CD1c-positive myeloid dendritic cell (primary cell): ENCODE data around the gene RC3H1.
A peak's percentile ranks its signal among the peaks of the same experiment; 100 is the strongest.
"Not testable (repeated sequence)": the region's sequence is repeated elsewhere in the genome, so short reads cannot be mapped to it uniquely, and the experiment has no call there.

ENCODE experiments used
- DNase-seq: peaks from one replicate; pipeline ENCODE4 v3.0.0-alpha.2; 2016; ENCODE audit errors: extremely low spot score

Gene RC3H1

DNA sequence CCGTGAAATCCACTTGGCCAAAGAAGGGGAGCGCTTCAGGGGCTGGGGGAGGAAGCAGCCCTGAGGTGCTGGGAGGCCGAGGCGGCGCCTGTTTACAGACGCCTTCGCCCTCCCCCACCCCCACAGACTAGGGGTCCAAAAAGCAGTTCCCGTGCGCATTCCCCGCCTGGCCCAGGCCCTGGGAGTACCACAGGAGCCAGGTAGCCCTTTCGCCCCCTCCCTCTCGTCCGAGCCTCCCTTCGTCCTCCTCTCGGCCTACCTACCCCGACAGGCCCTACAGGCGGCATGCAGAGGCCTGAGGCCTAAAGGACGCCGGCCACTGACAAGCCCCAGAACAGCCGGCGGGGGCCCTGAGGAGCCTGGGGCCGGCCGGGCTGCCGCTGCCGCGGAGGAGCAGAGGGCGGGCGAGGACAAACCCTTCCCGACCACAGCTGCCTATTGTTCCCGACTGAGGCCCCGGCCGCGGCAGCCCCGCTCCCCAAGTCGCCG lies 522 bp downstream of the RC3H1 start:
- DNase-seq: peak; percentile 25

DNA sequence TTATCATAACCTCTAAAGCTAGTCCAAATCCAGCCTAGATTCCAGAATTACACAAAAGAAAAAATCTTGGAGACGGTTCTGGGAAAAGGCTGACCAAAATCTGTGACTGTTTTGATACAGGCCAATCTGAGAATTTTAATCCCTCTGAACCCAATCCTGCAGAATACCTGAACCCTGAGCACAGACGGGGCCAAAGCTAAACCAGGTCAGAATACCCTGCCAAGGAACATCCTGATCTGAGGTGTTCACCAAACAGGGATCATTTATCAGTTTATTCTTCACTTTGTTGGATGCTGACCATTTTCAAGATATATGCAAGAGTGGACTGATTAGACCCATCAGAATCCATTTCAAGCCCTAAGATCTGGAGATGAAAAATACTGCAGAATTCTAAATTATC lies 3.6 kb downstream of the RC3H1 start:
- no peak for DNase-seq

- DNase-seq: no peak
These were observed 4.8 kb downstream of the RC3H1 start for GRCh38 chr1:174017231-174017970.

- DNase-seq: no peak
These were observed 8.2 kb downstream of the RC3H1 start for GRCh38 chr1:174013864-174014418.

DNA sequence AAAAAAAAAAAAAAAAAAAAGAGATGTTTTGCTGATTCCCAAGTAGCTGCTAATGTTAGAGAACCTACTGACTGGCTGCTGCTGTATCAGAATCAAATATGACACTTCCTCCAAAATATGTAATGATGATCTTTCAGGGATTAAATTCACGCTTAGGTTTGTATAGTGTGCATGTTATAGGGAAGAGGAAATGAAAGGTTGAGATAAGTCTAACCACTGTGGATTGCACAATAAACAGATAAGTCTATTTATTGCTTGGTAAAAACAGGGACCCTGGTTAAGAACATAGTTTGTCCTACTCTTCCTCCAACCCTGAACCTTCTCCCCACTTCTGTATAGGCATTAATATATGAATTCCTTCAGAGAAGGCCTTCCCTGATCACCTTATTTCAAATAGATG lies 13.2 kb downstream of the RC3H1 start:
- peak; percentile 72 for DNase-seq

DNA sequence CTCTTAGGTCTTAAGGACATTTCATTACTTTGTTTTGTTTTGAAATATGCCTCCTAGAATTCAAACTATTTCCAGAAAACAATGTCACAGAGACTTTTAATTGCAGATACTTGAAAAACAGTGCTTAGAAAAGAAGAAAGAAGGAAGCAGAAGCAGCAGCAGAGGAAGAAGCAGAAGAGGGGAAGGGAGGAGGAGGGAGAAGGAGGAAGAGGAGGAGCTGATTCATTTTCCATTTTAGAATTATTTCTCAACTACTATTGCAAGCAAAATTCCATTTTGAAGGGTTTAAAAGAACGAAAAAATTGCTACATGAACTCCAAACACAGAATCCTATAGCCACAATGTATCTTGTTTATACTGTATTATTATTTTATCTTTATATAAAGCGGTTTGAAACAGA lies 13.9 kb downstream of the RC3H1 start:
- peak; percentile 40 for DNase-seq

DNA sequence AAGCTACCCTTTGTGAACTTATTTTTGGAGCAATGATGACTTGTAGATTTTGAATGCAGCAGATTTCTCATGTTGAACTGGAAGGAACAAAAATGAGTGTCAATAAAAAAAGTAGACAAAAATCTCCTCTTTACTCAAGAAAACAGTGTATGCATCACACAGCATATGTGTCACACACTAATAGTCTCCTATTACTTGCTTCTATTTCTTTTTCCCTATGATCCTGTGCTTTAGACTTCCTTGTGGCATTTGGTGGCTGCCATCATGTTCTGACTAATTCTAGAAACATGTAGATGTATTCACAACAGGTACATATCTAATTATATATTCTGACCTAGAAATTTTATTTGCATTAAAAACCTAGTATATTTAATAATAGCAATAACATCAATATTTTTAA lies 14.3 kb downstream of the RC3H1 start:
- DNase-seq: no peak

GRCh38 chr1:174005032-174005431 lies 17.1 kb downstream of the RC3H1 start:
- peak; percentile 35 for DNase-seq

DNA sequence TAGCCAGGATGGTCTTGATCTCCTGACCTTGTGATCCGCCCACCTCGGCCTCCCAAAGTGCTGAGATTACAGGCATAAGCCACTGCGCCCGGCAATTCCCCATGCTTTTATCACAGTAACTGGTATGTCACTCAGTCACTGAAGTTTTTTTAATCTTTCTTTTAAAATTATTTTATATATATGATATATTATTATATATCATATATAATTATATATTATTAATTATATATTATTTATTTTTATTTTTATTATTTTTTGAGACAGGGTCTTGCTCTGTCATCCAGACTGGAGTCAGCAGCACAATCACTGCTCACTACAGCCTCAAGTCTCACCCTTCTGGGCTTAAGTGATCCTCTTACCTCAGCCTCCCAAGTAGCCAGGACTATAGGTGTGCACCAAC lies 18.3 kb downstream of the RC3H1 start:
- no peak for DNase-seq

DNA sequence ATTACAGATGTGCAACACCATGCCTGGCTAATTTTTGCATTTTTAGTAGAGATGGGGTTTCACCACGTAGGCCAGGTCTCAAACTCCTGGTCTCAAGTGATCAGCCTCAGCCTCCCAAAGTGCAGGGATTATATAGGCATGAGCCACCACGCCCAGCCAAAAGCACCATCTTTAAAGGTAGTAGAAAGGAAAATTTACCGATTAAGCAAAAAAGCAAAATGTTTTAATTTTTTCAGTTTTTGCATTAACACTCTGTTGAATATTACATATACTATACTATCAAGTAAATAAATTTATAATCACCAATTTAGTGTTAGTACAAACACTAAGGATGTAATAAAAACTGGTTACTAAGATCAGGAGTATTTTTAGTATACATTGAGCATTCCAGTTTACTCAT lies 20.6 kb downstream of the RC3H1 start:
- DNase-seq: no peak

GRCh38 chr1:174000371-174000770 lies 21.8 kb downstream of the RC3H1 start:
- DNase-seq: no peak

DNA sequence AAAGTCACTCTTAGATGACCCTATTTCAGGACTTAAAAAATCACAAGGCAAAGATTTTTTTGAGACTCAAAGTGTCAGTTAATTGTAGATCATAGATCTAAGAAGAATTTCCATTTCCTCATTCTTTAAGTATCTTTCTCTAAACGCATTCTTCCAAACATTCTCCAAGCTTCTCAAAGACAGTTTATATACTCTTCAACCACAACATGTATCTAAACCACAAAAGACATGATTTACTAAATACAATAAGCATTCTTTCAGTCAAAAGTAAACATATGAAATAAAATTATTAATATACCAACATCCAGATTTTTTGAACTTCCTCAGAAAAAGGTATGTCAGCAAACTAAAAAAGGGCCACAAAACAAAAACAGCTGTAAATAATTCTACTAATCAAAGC lies 24.4 kb downstream of the RC3H1 start:
- DNase-seq: no peak

GRCh38 chr1:173996995-173997394 lies 25.2 kb downstream of the RC3H1 start:
- DNase-seq: no peak

- no peak for DNase-seq
These were observed 26.7 kb downstream of the RC3H1 start for GRCh38 chr1:173995475-173995874.

DNA sequence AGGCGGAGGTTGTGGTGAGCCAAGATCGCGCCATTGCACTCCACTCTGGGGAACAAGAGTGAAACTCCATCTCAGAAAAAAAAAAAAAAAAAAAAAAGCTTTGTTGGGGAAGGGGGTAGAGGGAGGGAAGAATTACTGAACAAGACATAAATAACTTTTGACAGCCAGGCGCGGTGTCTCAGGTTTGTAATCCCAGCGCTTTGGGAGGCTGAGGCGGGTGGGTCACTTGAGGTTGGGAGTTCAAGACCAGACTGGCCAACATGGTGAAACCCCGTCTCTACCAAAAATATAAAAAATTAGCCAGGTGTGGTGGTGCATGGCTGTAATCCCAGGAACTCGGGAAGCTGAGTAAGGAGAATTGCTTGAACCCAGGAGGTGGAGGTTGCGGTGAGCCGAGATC lies 28.2 kb downstream of the RC3H1 start:
- DNase-seq: not testable (repeated sequence)

- DNase-seq: no peak
These were observed 34.1 kb downstream of the RC3H1 start for GRCh38 chr1:173988068-173988467.

DNA sequence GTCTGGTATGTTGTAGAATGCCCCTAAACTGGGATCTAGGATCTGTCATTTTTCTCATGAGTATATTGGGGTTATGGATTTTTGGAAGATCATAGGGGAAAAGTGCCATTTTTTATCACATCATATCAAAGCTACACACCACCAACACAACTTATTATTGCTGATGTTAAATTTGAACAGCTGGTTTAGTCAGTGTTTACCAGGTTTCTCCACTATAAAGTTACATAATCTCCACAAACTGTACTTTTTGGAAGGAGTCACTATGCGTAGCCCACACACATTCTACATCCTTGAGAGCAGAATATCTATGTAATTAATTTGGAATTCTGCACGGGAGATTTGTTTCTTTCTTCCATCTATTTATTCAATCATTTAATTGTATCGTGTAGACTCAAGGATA lies 35.2 kb downstream of the RC3H1 start:
- DNase-seq: no peak

DNA sequence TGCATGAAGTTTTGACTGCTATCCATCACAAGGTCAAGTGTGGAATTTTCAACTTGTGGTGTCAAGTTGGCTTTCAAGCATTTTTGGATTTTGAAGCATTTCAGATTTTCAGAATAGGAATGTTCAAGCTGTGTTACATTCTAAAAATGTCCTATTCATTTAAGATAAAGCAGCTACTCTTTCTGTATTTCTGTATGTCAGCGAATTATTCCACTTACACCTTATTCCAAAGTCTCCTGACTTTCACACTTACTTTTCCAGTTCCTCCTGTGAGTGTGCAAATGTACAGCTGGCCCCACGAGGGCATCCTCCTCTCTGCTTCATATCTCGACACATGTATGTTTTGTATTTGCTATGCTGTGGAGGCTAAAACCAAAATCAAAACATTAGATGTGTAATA lies 51.9 kb downstream of the RC3H1 start:
- no peak for DNase-seq

- DNase-seq: not testable (repeated sequence)
These were observed 56.3 kb downstream of the RC3H1 start for GRCh38 chr1:173965896-173966295.

GRCh38 chr1:173963477-173963876 lies 58.7 kb downstream of the RC3H1 start:
- no peak for DNase-seq

GRCh38 chr1:173960625-173961024 lies 61.5 kb downstream of the RC3H1 start:
- no peak for DNase-seq

DNA sequence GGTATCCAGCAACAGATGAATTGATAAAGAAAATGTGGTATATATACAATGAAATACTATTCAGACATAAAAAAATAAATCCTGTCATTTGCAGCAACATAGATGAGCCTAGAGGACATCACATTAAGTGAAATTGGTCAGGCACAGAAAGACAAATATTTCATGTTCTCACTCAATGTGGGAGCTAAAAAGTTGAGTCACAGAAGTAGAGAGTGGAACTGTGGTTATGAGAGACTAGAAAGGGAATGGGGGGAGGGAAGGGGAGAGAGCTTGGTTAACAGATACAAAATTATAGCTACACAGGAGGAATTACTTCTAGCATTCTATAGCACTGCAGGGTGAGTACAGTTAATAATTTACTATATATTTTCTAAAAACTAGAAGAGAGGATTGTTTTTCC lies 68.0 kb downstream of the RC3H1 start:
- DNase-seq: no peak

- DNase-seq: no peak
These were observed 73.6 kb downstream of the RC3H1 start for GRCh38 chr1:173948594-173948993.
